Esophagus mucosa (tissue), 1 donor: ENCODE measurements around the gene ZNF587B. TPM values are rescaled to one million over a fixed set of nuclear protein-coding genes. Genes with fewer than 3 reads are reported as not detected.
"Not testable (repeated sequence)": the region's sequence is repeated elsewhere in the genome, so short reads cannot be mapped to it uniquely, and the experiment has no call there.

ENCODE experiments used
- ATAC-seq: fragments of 200-7000 bp; cut with Tn5 transposase; one replicate; pipeline ENCODE4 v1.9.1; 2020
- total RNA-seq: library from RNA; stranded (reverse); gene quantifications from one replicate; pipeline ENCODE4 v1.2.4, GENCODE V29; 2023
- donor health status: DM: yes; HTN: yes; CAD: no.

Gene ZNF587B
- total RNA-seq, 1 donor from 2014 or later, result 9.3 TPM

DNA sequence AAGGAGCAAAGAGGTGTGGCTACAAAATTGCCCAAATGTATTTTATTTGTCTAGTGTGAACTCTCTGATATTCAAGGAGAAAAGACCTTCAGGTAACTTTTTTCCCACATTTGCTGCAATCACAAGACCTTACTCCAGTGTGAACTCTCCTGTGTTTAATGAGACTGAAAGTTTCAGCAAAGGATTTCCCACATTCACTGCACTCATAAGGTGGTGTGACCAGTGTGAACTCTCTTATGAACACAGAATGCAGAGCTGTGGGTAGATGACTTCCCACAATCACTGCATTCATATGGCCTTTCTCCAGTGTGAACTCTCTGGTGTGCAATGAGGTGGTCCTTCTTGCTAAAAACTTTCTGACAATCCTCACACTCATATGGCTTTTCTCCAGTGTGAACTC lies 42.4 kb downstream of the ZNF587B start:
- no peak for ATAC-seq

DNA sequence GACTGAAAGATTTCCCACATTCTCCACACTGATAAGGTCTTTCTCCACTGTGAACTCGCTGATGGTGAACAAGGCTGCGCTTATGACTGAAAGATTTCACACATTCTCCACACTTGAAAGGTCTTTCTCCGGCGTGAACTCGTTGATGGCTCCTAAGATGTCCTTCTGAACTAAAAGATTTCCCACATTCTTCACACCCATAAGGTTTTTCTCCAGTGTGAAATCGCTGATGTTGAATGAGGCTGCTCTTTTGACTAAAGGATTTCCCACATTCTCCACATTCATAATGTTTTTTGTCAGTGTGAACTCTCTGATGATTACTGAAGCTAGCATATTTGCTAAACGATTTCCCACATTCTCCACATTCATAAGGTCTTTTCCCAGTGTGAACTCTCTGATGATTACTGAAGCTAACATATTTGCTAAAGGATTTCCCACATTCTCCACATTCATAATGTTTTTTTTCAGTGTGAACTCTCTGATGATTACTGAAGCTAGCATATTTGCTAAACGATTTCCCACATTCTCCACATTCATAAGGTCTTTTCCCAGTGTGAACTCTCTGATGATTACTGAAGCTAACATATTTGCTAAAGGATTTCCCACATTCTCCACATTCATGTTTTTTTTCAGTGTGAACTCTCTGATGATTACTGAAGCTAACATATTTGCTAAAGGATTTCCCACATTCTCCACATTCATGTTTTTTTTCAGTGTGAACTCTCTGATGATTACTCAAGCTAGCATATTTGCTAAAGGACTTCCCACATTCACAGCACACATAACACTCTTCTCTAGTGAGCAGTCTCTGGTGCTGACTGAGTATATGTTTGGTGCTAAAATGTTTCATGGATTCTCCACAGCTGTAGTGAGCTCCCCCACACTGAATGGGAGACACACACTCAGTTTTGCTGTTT lies 44.0 kb downstream of the ZNF587B start:
- ATAC-seq, result not testable (repeated sequence)

DNA sequence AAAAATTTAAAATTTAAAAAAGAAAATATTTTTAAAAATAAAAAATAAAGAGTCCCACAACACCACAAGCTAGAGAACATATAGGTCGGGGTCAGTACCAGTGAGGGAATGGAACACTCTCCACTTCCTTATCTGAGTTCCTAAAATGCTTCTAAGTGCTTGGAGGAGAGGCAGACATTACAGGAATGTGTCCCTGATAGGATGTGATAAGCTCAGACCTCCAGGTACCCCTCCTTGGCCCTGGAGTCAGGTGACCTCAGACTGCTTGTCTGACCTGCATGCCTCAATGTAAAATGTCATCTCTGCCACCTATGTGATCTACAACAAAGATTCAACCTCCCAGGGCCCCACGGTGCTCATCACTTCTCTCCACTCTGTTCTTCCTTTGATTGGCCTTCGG lies 55.9 kb downstream of the ZNF587B start:
- no peak for ATAC-seq

DNA sequence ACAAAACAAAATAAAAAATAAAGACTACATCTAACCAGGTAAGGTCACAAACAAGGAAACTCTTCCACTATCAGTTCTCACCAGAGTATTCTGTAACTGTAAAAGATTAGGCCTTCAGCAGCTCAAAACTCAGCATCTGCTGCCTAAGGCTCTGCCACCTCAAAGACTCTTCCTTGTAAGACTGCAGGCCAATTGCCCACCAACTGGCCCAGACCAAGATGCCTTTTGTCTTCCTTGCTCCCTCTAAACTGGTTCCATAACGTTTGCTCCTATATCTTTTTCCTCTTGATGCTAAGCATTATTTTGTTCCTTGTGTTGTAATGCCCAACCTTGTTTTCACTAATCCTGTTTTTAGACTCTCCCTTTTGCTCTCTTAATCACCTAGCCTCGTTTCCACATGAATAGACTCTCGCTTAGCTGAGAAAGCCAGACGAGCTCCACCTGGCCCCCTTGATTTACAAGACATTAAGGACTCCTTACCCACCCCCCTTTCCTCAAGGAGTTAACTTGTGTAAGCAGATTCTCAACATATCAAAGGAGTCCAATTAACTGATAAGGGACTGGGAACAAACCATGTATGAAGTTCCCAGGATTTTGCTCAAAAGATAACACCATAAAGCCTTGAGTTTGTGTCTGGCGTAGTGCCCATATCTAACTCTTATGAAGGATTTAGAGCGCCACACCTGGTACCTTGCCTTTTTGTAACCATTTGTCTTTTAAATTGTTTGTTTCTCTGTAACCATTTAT lies 57.3 kb downstream of the ZNF587B start:
- peak; percentile 48 for ATAC-seq

DNA sequence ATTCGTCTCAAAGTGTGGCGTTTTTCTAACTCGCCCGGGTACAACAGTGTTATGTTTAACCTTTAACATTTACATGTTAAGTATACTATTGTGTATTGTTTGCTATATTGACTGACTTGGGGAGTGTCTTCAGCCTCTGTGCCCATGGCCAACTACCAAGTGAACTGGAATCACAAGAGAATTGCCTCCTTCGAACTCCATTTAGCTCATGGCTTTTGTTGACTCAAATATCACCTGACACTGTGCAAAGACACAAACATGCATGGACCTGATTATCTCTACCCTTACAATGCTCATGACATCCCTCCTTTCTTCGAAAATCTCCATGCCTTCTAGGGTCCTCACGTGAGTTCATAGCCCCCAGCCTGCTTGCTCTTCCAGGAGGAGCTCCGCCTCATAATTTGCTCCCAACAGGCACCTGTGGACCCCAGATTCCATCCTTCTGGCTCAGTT lies 58.0 kb downstream of the ZNF587B start:
- ATAC-seq, result peak; percentile 30

DNA sequence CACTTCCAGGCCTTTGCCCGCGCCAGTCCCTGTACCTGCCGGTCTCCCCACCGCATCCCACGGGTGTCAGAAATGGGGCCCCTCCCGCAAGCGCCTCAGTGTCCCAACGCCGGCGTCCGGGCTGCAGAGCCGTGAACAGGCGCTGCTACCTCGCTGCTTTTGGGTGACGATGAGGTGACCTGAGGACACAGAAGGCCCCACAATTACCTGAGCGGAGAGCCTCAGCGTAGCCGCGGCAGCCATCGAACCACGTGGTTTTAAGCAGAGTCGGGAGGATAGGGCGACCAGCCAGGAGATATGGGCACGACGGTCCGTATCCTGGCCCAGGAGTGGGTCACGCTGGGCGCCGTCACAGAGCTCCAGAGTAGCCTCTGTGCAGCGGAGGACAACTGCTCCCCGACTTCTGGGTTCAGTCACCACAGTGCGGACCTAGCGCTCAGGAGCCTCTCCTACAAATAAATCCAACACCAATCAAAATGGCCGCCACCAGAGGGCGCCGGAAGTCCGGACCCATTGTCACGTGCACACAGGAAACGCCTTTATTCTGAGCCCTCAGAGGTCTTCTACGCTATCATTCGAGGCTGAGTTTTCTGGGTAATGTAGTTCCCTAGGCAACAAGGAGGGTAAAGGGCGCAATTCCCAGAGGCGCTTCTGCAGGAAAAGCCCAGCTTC lies 58.6 kb downstream of the ZNF587B start, which contains the start of gene ZNF814:
ZNF814 (minus strand) TSS at position 478 of the 672 bp plus-strand sequence; CDS start at position 243, 235 bp downstream.
- peak; percentile 83 for ATAC-seq

DNA sequence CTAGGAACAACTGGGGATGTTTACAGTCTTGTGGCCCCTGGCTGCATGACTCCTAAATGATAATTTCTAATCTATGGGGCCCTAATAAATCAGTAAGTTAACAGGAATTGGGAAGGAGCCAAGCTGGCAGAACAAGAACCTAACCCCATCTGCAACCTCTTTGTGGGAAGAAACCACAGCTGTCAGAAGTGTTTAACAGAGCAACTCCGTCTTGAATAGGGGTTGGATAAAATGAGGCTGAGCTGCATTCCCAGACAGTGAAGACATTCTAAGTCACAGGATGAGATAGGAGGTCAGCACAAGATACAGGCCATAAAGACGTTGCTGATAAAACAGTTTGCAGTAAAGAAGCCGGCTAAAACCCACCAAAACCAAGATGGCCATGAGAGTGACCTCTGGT lies 60.6 kb downstream of the ZNF587B start:
- ATAC-seq, result not testable (repeated sequence)

Other genes with a start within 250 kb of the ZNF587B start
- 1.1 TPM for gene ZIK1, start 246.2 kb upstream of the ZNF587B start, total RNA-seq
- gene ZNF530, start 230.4 kb upstream of the ZNF587B start, total RNA-seq, result 2.1 TPM
- gene ZNF134, start 216.1 kb upstream of the ZNF587B start, total RNA-seq, result 9.6 TPM
- gene ZNF211, start 197.1 kb upstream of the ZNF587B start, total RNA-seq, result 4.0 TPM
- not detected for gene ZSCAN4, start 161.4 kb upstream of the ZNF587B start, total RNA-seq
- 4.9 TPM for gene ZNF551, start 148.3 kb upstream of the ZNF587B start, total RNA-seq
- 0.60 TPM for gene ZNF154, start 121.1 kb upstream of the ZNF587B start, total RNA-seq
- 2.0 TPM for gene ZNF671, start 102.7 kb upstream of the ZNF587B start, total RNA-seq
- 6.8 TPM for gene ZNF776, start 83.5 kb upstream of the ZNF587B start, total RNA-seq
- gene ZNF586, start 60.6 kb upstream of the ZNF587B start, total RNA-seq, result 9.4 TPM
- 7.9 TPM for gene ZNF552, start 15.4 kb upstream of the ZNF587B start, total RNA-seq
- gene ZNF587, start 19.6 kb downstream of the ZNF587B start, total RNA-seq, result 16.3 TPM
- gene ZNF814, start 58.7 kb downstream of the ZNF587B start, total RNA-seq, result 6.5 TPM
- gene ZNF417, start 86.3 kb downstream of the ZNF587B start, total RNA-seq, result 5.7 TPM
- gene ZNF418, start 105.1 kb downstream of the ZNF587B start, total RNA-seq, result 0.76 TPM
- 2.6 TPM for gene ZNF256, start 117.4 kb downstream of the ZNF587B start, total RNA-seq
- gene C19orf18, start 144.2 kb downstream of the ZNF587B start, total RNA-seq, result 0.48 TPM
- gene ZNF606, start 172.5 kb downstream of the ZNF587B start, total RNA-seq, result 5.4 TPM
- not detected for gene ZSCAN1, start 203.7 kb downstream of the ZNF587B start, total RNA-seq
- 0.68 TPM for gene ZNF135, start 229.0 kb downstream of the ZNF587B start, total RNA-seq